Measurements from ENCODE around the gene HAUS5.
"Not testable (repeated sequence)": the region's sequence is repeated elsewhere in the genome, so short reads cannot be mapped to it uniquely, and the experiment has no call there.

Gene HAUS5

DNA sequence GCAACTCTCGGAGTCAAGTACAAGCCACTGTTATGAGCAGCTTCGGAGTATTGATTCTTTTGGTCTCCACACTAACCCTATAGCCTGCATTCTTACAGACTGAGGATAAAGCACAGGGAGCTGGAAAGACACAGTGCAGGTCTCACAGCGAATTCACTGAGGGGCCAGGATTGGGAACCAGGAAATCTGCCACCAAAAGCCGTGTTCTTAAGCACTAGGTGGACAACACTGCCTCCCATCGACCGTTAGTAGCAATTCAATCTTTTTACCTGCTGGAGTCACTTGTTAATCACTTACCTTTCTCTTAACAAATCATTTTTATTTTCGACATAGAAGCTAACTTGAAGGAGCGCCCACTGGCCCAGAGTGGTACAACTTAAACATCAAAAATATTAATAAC lies 20.3 kb upstream of the HAUS5 start:
- 38% methylated on average over 6 of the region's 8 CpGs for WGBS (ENCODE audit: insufficient coverage)
- DNase-seq, result peak; percentile 72 to 82 (median 76)
- Histone ChIP-seq H3K27me3 (replicated peaks in 2 of 5; ENCODE audit: control insufficient read depth in 4 of 5, insufficient read depth in 5 of 5, low read length in 4 of 5) (peaks cover 0 to 5% (median 0%) of the 10 kb centered on the region in 5 experiments), H3K4me1 (ENCODE audit: control extremely low read depth in 1 of 4, control insufficient read depth in 4 of 4, insufficient read depth in 4 of 4, low read length in 3 of 4) (no peaks in the 10 kb centered on the region), H3K9me3 (ENCODE audit: control extremely low read depth in 1 of 5, control insufficient read depth in 4 of 5, insufficient read depth in 2 of 5, low read depth in 1 of 5, low read length in 4 of 5) (no peaks in the 10 kb centered on the region), H3K27ac (ENCODE audit: insufficient read depth in 1 of 2, low read depth in 1 of 2, low read length in 2 of 2, poor library complexity in 1 of 2, severe bottlenecking in 2 of 2) (no peak overlapping the region), H3K4me3 (ENCODE audit: control insufficient read depth in 1 of 7, extremely low read depth in 1 of 7, insufficient read depth in 4 of 7, low read depth in 2 of 7, low read length in 6 of 7) (no peak overlapping the region), H3K36me3 (ENCODE audit: control insufficient read depth in 4 of 4, insufficient read depth in 4 of 4, low read length in 3 of 4) (no peaks in the 10 kb centered on the region)
- ChIA-PET CTCF (interaction anchor here (0.7 to 2.1 kb wide), 11 partner anchors 10 to 187 kb away, joined by 3 to 15 read pairs (median 5); partner anchors contain the start of gene DMKN), POLR2A (interaction anchor here (0.6 kb wide), 1 partner anchor 60 kb away, joined by 3 read pairs; no protein-coding TSS in a partner anchor)

DNA sequence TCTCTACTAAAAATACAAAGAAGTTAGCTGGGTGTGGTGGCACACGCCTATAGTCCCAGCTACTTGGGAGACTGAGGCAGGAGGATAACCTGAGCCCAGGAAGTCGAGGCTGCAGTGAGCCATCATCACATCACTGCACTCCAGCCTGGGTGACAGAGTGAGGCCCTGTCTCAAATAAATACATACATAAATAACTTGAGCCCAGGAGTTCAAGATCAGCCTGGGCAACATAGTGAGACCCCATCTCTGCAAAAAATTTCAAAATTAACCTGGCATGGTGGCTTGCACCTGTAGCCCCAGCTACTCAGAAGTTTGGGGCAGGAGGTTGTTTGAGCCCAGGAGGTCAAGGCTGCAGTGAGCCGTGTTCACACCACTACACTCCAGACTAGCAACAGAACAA lies 17.5 kb upstream of the HAUS5 start:
- DNase-seq; CTCF ChIA-PET; H3K36me3 ChIP-seq (ENCODE audit: control insufficient read depth in 4 of 4, insufficient read depth in 4 of 4, low read length in 3 of 4); H3K27me3 ChIP-seq (replicated peaks in 2 of 5; ENCODE audit: control insufficient read depth in 4 of 5, insufficient read depth in 5 of 5, low read length in 4 of 5); H3K9me3 ChIP-seq (ENCODE audit: control extremely low read depth in 1 of 5, control insufficient read depth in 4 of 5, insufficient read depth in 2 of 5, low read depth in 1 of 5, low read length in 4 of 5); H3K27ac ChIP-seq (ENCODE audit: insufficient read depth in 1 of 2, low read depth in 1 of 2, low read length in 2 of 2, poor library complexity in 1 of 2, severe bottlenecking in 2 of 2); POLR2A ChIA-PET; H3K4me3 ChIP-seq (ENCODE audit: control insufficient read depth in 1 of 7, extremely low read depth in 1 of 7, insufficient read depth in 4 of 7, low read depth in 2 of 7, low read length in 6 of 7); H3K4me1 ChIP-seq (ENCODE audit: control extremely low read depth in 1 of 4, control insufficient read depth in 4 of 4, insufficient read depth in 4 of 4, low read length in 3 of 4): not testable (repeated sequence)
- WGBS (ENCODE audit: insufficient coverage), result 90% methylated on average over 2 of the region's 3 CpGs

DNA sequence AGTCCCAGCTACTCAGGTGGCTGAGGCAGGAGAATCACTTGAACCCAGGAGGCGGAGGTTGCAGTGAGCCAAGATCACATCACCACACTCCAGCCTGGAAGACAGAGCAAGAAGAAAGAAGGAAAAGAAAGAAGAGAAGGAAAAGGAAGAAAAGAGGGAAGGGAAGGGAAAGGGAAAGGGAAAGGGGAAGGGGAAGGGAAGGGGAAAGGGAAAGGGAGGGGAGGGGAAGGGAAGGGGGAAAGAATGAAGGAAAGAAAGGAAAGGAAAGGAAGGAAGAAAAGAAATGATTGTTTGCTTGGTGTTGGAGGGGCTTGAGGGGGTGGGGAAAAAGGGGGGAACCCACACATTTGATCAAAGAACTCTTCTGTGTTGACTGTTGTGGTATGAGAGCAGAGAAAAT lies 16.6 kb upstream of the HAUS5 start:
- no CpG with 5 or more reads among the region's 1 CpG for WGBS (ENCODE audit: insufficient coverage)
- ChIA-PET POLR2A (no interaction called here), CTCF (no interaction called here)
- H3K4me1 ChIP-seq (ENCODE audit: control extremely low read depth in 1 of 4, control insufficient read depth in 4 of 4, insufficient read depth in 4 of 4, low read length in 3 of 4), result no peaks in the 10 kb centered on the region
- peaks cover 0 to 2% (median 0%) of the 10 kb centered on the region in 5 experiments for H3K27me3 ChIP-seq (replicated peaks in 2 of 5; ENCODE audit: control insufficient read depth in 4 of 5, insufficient read depth in 5 of 5, low read length in 4 of 5)
- no peak for DNase-seq
- H3K27ac ChIP-seq (ENCODE audit: insufficient read depth in 1 of 2, low read depth in 1 of 2, low read length in 2 of 2, poor library complexity in 1 of 2, severe bottlenecking in 2 of 2), result no peak overlapping the region
- no peaks in the 10 kb centered on the region for H3K9me3 ChIP-seq (ENCODE audit: control extremely low read depth in 1 of 5, control insufficient read depth in 4 of 5, insufficient read depth in 2 of 5, low read depth in 1 of 5, low read length in 4 of 5)
- no peaks in the 10 kb centered on the region for H3K36me3 ChIP-seq (ENCODE audit: control insufficient read depth in 4 of 4, insufficient read depth in 4 of 4, low read length in 3 of 4)
- H3K4me3 ChIP-seq (ENCODE audit: control insufficient read depth in 1 of 7, extremely low read depth in 1 of 7, insufficient read depth in 4 of 7, low read depth in 2 of 7, low read length in 6 of 7), result no peak overlapping the region

DNA sequence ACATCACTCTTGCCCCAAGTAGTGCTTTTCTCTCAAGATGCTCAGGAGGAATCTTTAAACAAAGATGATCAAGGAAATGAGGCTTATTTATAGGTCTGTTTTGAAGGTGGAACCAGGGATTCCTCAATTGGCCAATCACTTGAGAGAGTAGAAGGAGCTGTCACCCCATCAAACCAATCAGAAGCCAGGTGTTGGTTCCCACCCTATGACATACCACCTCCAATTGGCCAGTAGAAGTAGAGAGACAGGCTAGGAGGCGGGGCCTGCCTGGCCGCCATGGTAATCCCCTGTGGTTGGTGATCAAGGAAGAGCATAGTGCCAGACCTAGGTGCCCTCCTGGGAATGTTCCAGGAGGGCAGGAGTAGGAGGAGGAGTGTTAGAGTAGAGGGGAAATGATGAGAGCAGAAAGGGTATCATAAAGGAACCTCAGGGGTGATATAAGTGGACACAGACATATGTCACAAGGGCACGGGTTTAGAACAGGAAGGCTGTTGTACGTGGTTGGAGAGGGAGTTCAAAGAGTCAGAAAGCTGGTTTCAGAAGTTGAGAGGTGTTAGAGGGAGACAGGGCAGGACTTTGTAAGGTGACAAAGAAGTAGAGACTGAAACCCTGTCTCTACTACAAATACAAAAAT lies 16.1 kb upstream of the HAUS5 start:
- no peaks in the 10 kb centered on the region for H3K36me3 ChIP-seq (ENCODE audit: control insufficient read depth in 4 of 4, insufficient read depth in 4 of 4, low read length in 3 of 4)
- no peak overlapping the region for H3K4me3 ChIP-seq (ENCODE audit: control insufficient read depth in 1 of 7, extremely low read depth in 1 of 7, insufficient read depth in 4 of 7, low read depth in 2 of 7, low read length in 6 of 7)
- 69% methylated on average over 4 of the region's 4 CpGs for WGBS (ENCODE audit: insufficient coverage)
- H3K27ac ChIP-seq (ENCODE audit: insufficient read depth in 1 of 2, low read depth in 1 of 2, low read length in 2 of 2, poor library complexity in 1 of 2, severe bottlenecking in 2 of 2), result no peak overlapping the region
- H3K9me3 ChIP-seq (ENCODE audit: control extremely low read depth in 1 of 5, control insufficient read depth in 4 of 5, insufficient read depth in 2 of 5, low read depth in 1 of 5, low read length in 4 of 5), result no peaks in the 10 kb centered on the region
- POLR2A ChIA-PET, result no interaction called here
- CTCF ChIA-PET, result interaction anchor here (1.2 to 1.4 kb wide), 3 partner anchors 13 to 86 kb away, joined by 3 to 4 read pairs (median 3); no protein-coding TSS in a partner anchor
- peaks cover 0 to 2% (median 0%) of the 10 kb centered on the region in 5 experiments for H3K27me3 ChIP-seq (replicated peaks in 2 of 5; ENCODE audit: control insufficient read depth in 4 of 5, insufficient read depth in 5 of 5, low read length in 4 of 5)
- no peaks in the 10 kb centered on the region for H3K4me1 ChIP-seq (ENCODE audit: control extremely low read depth in 1 of 4, control insufficient read depth in 4 of 4, insufficient read depth in 4 of 4, low read length in 3 of 4)
- DNase-seq, result peak; percentile 17 to 64 (median 46)

DNA sequence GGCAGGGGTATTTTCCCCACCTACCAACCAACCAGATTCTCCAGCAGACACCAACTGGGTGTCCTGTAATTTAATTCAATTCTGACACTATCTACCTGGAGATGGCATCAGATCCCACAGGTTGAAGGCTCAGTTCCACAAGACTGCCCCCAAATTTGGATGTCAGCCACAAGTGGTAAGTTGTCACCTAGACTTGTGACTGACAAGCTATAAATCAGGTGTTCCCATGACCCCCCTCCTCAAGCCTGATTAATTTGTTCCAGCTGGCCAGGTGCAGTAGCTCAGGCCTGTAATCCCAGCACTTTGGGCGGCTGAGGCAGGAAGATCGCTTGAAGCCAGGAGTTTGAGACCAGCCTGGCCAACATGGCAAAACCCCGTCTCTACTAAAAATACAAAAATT lies 10.6 kb upstream of the HAUS5 start:
- no peak for DNase-seq
- no peak overlapping the region for H3K4me3 ChIP-seq (ENCODE audit: control insufficient read depth in 1 of 7, extremely low read depth in 1 of 7, insufficient read depth in 4 of 7, low read depth in 2 of 7, low read length in 6 of 7)
- H3K4me1 ChIP-seq (ENCODE audit: control extremely low read depth in 1 of 4, control insufficient read depth in 4 of 4, insufficient read depth in 4 of 4, low read length in 3 of 4), result no peaks in the 10 kb centered on the region
- WGBS (ENCODE audit: insufficient coverage), result 100% methylated on average over 2 of the region's 3 CpGs
- POLR2A ChIA-PET, result no interaction called here
- H3K27me3 ChIP-seq (replicated peaks in 2 of 5; ENCODE audit: control insufficient read depth in 4 of 5, insufficient read depth in 5 of 5, low read length in 4 of 5), result peaks cover 0 to 2% (median 0%) of the 10 kb centered on the region in 5 experiments
- no peak overlapping the region for H3K27ac ChIP-seq (ENCODE audit: insufficient read depth in 1 of 2, low read depth in 1 of 2, low read length in 2 of 2, poor library complexity in 1 of 2, severe bottlenecking in 2 of 2)
- H3K9me3 ChIP-seq (ENCODE audit: control extremely low read depth in 1 of 5, control insufficient read depth in 4 of 5, insufficient read depth in 2 of 5, low read depth in 1 of 5, low read length in 4 of 5), result peaks cover 0 to under 1% (median 0%) of the 10 kb centered on the region in 5 experiments
- CTCF ChIA-PET, result interaction anchor here (2.5 kb wide), 1 partner anchor 9 kb away, joined by 15 read pairs; no protein-coding TSS in a partner anchor
- H3K36me3 ChIP-seq (ENCODE audit: control insufficient read depth in 4 of 4, insufficient read depth in 4 of 4, low read length in 3 of 4), result no peaks in the 10 kb centered on the region

DNA sequence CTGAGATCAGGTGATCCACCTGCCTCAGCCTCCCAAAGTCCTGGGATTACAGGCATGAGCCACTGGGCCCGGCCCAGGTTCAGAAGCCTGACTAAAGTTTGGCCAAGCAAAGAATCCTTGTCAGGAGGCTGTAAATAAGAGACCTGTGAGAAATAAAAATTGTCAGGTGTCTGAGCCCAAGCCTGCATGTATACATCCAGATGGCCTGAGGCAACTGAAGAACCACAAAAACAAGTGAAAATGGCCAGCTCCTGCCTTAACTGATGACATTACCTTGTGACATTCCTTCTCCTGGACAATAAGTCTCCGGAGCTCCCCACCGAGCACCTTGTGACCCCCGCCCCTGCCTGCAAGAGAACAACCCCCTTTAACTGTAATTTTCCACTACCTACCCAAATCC lies 8.1 kb upstream of the HAUS5 start:
- H3K4me1 ChIP-seq (ENCODE audit: control extremely low read depth in 1 of 4, control insufficient read depth in 4 of 4, insufficient read depth in 4 of 4, low read length in 3 of 4); H3K9me3 ChIP-seq (ENCODE audit: control extremely low read depth in 1 of 5, control insufficient read depth in 4 of 5, insufficient read depth in 2 of 5, low read depth in 1 of 5, low read length in 4 of 5); H3K27me3 ChIP-seq (replicated peaks in 2 of 5; ENCODE audit: control insufficient read depth in 4 of 5, insufficient read depth in 5 of 5, low read length in 4 of 5); CTCF ChIA-PET; H3K27ac ChIP-seq (ENCODE audit: insufficient read depth in 1 of 2, low read depth in 1 of 2, low read length in 2 of 2, poor library complexity in 1 of 2, severe bottlenecking in 2 of 2); H3K4me3 ChIP-seq (ENCODE audit: control insufficient read depth in 1 of 7, extremely low read depth in 1 of 7, insufficient read depth in 4 of 7, low read depth in 2 of 7, low read length in 6 of 7); POLR2A ChIA-PET; DNase-seq; H3K36me3 ChIP-seq (ENCODE audit: control insufficient read depth in 4 of 4, insufficient read depth in 4 of 4, low read length in 3 of 4): not testable (repeated sequence)
- WGBS (ENCODE audit: insufficient coverage), result 100% methylated on average over 4 of the region's 4 CpGs

DNA sequence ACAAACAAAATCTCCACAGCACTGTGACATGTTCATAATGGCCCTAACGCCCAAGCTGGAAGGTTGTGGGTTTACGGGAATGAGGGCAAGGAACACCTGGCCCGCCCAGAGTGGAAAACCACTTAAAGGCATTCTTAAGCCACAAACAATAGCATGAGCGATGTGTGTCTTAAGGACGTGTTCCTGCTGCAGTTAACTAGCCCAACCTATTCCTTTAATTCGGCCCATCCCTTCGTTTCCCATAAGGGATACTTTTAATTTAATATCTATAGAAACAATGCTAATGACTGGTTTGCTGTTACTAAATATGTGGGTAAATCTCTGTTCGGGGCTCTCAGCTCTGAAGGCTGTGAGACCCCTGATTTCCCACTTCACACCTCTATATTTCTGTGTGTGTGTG lies 5.4 kb upstream of the HAUS5 start:
- H3K9me3 ChIP-seq (ENCODE audit: control extremely low read depth in 1 of 5, control insufficient read depth in 4 of 5, insufficient read depth in 2 of 5, low read depth in 1 of 5, low read length in 4 of 5); CTCF ChIA-PET; POLR2A ChIA-PET; DNase-seq; H3K27ac ChIP-seq (ENCODE audit: insufficient read depth in 1 of 2, low read depth in 1 of 2, low read length in 2 of 2, poor library complexity in 1 of 2, severe bottlenecking in 2 of 2); H3K27me3 ChIP-seq (replicated peaks in 2 of 5; ENCODE audit: control insufficient read depth in 4 of 5, insufficient read depth in 5 of 5, low read length in 4 of 5); H3K36me3 ChIP-seq (ENCODE audit: control insufficient read depth in 4 of 4, insufficient read depth in 4 of 4, low read length in 3 of 4); H3K4me3 ChIP-seq (ENCODE audit: control insufficient read depth in 1 of 7, extremely low read depth in 1 of 7, insufficient read depth in 4 of 7, low read depth in 2 of 7, low read length in 6 of 7): not testable (repeated sequence)
- peaks cover 0 to 12% (median 8%) of the 10 kb centered on the region in 4 experiments for H3K4me1 ChIP-seq (ENCODE audit: control extremely low read depth in 1 of 4, control insufficient read depth in 4 of 4, insufficient read depth in 4 of 4, low read length in 3 of 4)
- 100% methylated on average over 2 of the region's 8 CpGs for WGBS (ENCODE audit: insufficient coverage)

Data from common myeloid progenitor, CD34-positive (primary cell).